Lower leg skin (tissue), 4 donors: ENCODE results near the gene GH1. TPM values are rescaled to one million over a fixed set of nuclear protein-coding genes. Genes with fewer than 3 reads are reported as not detected.
"Not testable (repeated sequence)": the region's sequence is repeated elsewhere in the genome, so short reads cannot be mapped to it uniquely, and the experiment has no call there.

Experiments used
- DNase-seq, 2 donors: peaks; one replicate each; pipeline ENCODE4 v3.0.0-alpha.2; 2019; ENCODE audit warnings: low spot score in 2 of 2
- H3K4me3 ChIP-seq: fragments of 200-600 bp; sonication (generic); 2 replicates; pipeline ENCODE4 v1.5.1; 2017; ENCODE audit warnings: mild to moderate bottlenecking, low read depth; ENCODE audit not compliant: poor library complexity, severe bottlenecking
- WGBS, 2 donors: methylation state at CpG; one replicate each; pipeline ENCODE4 v1.1.5; 2018; 5-methylcytosine and 5-hydroxymethylcytosine counted together
- intact Hi-C: fragments of 100-400 bp; cut with DNase I; formaldehyde crosslinking; loops from one replicate; pipeline ENCODE4 v1.15.0; 2023; ENCODE audit warnings: low total_unique reads
- total RNA-seq, 4 donors: library from RNA; depleted of rRNA; stranded (reverse); fragments of >200 nt; gene quantifications; one replicate each; pipeline ENCODE4 v1.1.0, GENCODE V29; 2016

The GH1 gene
- total RNA-seq, 4 donors from 2014 or later: not detected

DNA sequence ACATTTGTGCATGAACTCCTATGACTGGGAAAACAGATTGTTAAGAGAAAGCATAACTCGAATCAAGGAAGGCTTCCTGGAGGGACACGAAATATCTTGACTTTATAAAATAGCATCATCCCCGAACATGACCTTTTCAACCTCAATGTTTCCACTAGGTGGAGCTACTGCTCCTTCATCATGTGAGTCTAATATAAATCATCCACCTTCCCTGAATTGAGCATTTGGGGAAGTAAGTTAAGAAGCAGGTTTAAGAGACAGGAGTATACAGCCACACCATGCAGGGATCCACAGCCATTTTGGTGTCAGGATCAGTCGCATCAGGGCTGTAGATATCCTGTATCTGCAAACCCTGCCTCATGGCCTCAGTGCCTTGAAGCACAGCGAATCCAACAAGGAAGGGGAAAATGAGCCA is 14.8 kb downstream of the GH1 start:
- DNase-seq, H3K4me3 ChIP-seq, intact Hi-C loops: not testable (repeated sequence)
- 35 to 46% methylated on average over 5 of the region's 5 CpGs for WGBS, 2 donors

DNA sequence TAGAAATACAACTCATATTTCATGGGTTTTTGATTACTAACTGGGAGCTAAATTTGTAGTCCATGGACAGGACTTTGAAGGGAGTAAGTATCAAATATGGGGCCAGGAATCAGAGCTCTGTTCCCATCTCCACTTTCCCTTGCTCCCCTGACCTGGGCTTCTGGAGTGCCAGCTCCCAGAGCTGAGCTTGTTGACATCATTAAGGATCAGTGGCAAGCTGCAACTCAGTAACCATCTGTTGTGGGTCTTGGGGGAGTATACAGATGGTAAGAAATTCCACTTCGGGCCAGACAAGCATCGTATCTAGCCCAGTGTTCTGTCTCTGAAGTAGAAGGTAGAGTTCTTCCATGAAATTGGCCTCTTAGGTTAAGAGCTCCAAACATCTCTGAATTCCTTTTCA is 16.7 kb downstream of the GH1 start:
- H3K4me3 ChIP-seq, DNase-seq, intact Hi-C loops: not testable (repeated sequence)
- 90 to 91% methylated on average over 2 of the region's 2 CpGs for WGBS, 2 donors

DNA sequence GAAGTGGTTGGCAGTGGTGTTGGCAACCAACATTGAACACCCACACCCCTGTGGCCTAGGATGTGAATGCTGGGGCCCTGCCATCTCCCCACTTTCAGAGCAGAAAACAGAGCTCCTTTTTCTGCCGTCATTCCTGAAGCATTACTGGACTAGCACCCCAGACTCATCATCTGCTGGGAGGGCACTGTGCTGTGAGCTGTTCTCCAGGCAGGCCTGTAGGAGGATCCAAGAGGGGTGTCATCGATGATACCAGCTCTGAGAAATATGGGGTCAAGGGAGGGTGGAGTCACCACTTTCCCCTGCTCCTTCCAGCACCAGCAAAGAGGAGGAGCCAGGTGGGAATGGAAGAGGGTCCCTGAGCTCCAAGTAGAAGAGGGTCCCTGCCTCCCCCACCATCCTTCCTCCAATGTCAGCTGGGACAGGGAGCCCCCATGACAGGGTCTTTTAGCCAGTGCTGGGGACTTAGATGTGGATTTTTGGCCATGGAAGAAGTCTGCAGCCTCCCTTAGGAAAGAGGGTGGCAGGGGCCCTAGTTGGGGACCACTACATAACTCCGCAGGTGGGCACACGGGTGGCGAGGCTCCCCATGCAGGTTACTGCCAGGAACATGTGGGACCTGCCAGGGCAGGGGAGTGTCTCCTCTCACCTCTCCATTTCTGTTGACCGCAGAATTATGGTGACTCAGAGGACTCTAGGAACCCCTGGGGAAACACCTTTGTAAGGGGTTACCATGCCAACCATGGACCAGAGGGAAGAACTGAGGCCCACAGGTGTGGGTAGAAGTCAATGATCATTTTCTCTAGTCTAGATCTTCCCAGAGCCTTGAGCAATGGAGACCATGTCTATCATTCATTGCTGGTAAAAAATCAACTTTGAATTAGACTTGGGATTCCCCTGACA is 19.5 kb downstream of the GH1 start:
- intact Hi-C loops, DNase-seq, H3K4me3 ChIP-seq: not testable (repeated sequence)
- 81 to 88% methylated on average over 3 to 6 of the region's 6 CpGs for WGBS, 2 donors

DNA sequence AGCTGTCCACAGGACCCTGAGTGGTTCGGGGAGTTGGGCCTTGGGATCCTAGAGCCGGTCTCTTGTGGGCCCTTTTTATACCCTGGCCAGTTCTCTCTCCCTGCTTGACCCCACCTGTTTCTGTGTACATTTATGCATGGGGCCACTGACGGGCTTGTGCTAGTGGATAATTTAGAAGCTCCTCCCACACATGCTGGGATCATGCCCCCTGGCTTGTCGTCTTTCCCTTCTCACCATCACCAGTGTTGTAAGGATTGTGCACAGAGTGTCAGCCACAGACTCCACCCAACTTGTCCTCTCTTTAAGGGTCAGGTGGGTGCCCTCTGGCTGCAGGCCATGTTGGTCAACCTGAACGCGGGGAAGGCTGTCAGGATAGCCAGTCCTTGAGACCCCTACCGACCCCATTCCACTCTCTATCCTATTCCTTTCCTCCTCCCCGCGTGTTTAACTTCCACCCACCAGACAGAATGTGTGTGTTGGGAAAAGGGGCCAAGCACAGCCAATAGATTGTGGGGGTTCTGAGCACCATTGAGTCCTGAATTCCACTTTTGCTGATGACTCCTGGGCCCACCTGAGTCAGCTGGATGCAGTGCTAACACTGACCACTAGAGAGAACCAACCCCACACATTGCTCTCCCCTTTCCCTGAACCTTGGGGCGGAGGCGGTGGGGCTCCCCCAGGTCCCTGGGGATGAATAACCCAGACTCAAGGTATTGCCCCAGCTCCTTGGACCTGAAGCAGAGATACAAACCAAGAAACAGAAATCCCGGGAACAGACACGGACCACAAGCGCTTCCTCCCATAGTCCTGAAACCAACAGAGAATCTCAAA is 21.9 kb downstream of the GH1 start, which contains the start of gene CSH1:
Gene CSH1, minus strand, starts transcription at position 51 of the 831 bp plus-strand sequence. CDS start 63 bp downstream, outside the sequence.
- H3K4me3 ChIP-seq, DNase-seq, intact Hi-C loops: not testable (repeated sequence)
- WGBS, 2 donors: 91 to 94% methylated on average over 10 to 14 of the region's 14 CpGs

DNA sequence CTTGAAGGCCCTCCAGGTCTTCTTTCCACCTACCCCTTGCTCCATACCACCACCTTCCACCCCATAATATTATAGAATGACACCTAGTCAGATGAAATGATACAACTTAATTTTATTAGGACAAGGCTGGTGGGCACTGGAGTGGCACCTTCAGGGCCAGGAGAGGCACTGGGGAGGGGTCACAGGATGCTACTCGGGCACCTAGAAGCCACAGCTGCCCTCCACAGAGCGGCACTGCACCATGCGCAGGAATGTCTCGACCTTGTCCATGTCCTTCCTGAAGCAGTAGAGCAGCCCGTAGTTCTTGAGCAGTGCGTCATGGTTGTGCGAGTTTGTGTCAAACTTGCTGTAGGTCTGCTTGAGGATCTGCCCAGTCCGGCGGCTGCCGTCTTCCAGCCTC is 23.8 kb downstream of the GH1 start:
- intact Hi-C loops, H3K4me3 ChIP-seq: not testable (repeated sequence)
- DNase-seq: peak in 1 of 2 donors; percentile 46
- WGBS, 2 donors: 93 to 98% methylated on average over 10 of the region's 10 CpGs

DNA sequence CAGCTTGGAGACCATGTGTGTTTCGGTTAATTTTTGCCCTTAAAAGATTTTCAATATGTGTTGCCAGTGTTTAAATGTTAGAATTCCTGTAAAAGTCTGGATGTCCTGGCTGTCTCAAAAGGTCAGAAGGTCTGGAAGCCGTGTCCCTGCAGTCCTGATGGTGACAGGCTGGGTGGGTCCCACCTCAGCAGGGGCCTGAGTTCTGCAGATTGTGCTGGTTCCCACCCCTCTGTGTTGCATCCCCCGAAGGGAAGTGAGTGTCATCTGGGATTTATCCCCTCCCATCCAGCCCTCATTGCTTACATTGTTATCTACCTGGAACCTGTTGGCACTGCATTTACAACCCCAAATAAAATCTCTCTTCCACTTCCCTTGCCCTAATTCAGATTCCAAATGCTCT is 24.6 kb downstream of the GH1 start:
- 72 to 77% methylated on average over 3 of the region's 3 CpGs for WGBS, 2 donors
- intact Hi-C loops: not testable (repeated sequence)

DNA sequence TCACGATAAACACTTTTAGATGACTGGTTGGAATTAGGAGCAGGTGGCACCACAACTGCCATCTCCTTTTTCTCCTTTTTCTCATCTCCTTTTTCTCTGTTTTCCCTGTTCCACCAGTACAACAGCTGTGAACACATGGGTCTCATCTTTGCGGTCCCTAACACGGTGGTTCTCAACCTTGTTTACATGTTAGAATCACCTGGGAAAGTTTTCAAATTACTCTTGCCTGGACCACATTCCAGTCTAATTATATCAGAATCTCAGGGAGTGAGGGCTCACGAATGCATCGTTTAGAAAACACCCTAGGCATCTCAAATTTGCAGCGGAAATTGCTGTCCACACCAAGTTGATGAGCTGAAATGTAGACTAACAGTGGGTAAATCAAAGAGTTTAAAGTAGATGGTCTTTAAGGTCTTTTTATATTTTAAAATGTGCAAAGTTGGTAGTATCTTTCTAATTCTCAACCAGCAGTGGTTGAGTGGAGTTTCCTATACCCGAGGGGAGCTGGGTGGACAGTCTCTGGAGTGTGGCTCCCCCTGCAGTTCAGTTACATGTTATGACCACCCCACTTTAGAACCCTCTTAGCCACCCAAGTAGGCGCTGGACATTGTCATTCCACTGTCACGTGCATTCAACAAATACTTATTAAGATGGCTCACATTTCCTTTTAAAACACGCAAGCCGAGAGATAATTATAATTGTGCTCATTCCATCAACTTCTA is 26.2 kb downstream of the GH1 start:
- WGBS, 2 donors: 60% methylated on average over 11 of the region's 11 CpGs
- H3K4me3 ChIP-seq, DNase-seq, intact Hi-C loops: not testable (repeated sequence)

More for the DNA sequence above, 24.6 kb downstream of the GH1 start:
- not testable (repeated sequence) for H3K4me3 ChIP-seq, DNase-seq

DNA sequence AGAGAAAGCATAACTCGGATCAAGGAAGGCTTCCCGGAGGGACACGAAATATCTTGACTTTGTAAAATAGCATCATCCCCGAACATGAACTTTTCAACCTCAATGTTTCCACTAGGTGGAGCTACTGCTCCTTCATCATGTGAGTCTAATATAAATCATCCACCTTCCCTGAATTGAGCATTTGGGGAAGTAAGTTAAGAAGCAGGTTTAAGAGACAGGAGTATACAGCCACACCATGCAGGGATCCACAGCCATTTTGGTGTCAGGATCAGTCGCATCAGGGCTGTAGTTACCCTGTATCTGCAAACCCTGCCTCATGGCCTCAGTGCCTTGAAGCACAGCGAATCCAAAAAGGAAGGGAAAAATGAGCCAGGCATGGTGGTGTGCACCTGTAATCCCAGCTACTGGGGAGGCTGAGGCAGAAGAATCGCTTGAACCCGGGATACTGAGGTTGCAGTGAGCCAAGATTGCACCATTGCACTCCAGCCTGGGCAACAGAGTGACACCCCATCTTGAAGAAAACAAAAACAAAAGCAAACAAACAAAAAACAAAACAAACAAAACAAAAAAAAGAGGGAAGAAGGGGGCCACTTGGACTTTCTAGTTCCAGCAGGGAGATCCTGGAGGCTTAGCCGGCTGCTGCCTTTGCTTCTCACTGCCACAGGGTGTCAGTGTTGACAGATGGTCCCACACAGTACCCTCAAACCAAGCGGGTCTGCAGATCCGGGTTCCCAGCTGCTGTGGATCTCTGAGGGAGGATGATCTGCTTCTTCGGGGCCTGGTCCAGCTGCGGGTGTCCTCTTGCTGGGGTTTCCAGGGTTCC is 29.4 kb downstream of the GH1 start:
- H3K4me3 ChIP-seq, DNase-seq, intact Hi-C loops: not testable (repeated sequence)
- 29 to 37% methylated on average over 13 of the region's 13 CpGs for WGBS, 2 donors

DNA sequence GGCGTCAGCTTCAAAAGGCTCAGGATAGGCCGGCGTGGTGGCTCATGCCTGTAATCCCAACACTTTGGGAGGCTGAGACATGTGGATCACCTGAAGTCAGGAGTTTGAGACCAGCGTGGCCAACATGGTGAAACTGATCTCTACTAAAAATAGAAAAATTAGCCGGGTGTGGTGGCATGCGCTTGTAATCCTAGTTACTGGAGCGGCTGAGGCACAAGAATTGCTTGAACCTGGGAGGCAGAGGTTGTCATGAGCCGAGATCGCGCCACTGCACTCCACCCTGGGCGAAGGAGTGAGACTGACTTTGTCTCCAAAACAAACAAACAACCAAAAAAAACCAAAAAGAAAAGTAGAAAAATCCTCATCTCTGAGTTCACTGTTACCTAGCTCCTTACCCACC is 33.5 kb downstream of the GH1 start:
- WGBS, 2 donors: 71 to 72% methylated on average over 10 to 11 of the region's 11 CpGs
- H3K4me3 ChIP-seq, DNase-seq, intact Hi-C loops: not testable (repeated sequence)

DNA sequence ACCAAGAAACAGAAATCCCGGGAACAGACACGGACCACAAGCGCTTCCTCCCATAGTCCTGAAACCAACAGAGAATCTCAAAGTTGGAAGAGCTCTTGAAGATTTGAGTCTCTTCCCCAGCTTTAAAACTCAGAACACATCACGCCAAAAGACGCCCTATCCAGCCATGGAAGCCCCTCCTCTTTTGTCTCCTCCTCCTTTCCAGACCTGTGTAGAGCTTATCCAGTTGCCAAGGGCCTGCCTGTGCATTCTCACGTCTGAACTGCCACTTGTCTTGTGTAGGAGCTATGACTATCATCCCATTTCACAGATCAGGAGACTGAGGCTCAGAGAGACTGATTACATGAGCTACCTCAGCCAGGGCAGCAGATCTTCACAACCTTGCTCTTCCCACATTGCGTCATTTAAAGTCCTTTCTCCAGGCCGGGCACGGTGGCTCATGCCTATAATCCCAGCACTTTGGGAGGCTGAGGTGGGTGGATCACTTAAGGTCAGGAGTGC is 36.0 kb downstream of the GH1 start:
- intact Hi-C loops, DNase-seq, H3K4me3 ChIP-seq: not testable (repeated sequence)
- 76 to 77% methylated on average over 9 of the region's 9 CpGs for WGBS, 2 donors
